ENCODE results near the gene LRP11.

DNA sequence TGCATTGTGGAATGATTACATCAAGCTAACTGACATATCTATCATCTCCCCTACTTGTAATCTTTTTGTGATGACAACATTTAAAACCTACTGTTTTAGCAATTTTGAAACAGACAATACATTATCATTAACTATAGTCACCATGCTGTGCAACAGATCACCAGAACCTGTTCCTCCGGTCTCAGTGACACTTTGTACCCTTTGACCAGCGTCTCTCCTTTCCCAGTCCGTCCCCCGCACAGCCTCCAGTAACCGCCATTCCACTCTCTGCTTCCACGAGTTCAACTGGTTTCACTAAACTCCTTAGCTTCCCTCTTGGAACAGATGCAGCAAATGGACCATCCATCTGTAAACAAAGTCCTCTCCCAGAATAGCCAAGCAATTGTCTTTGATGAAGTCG is 21.8 kb downstream of the LRP11 start:
- no peak for TF ChIP-seq EZH2 (optimal IDR thresholded peaks at IDR 0.05; ENCODE audit: low read depth, low read length)
- TF ChIP-seq, protein P1, sequence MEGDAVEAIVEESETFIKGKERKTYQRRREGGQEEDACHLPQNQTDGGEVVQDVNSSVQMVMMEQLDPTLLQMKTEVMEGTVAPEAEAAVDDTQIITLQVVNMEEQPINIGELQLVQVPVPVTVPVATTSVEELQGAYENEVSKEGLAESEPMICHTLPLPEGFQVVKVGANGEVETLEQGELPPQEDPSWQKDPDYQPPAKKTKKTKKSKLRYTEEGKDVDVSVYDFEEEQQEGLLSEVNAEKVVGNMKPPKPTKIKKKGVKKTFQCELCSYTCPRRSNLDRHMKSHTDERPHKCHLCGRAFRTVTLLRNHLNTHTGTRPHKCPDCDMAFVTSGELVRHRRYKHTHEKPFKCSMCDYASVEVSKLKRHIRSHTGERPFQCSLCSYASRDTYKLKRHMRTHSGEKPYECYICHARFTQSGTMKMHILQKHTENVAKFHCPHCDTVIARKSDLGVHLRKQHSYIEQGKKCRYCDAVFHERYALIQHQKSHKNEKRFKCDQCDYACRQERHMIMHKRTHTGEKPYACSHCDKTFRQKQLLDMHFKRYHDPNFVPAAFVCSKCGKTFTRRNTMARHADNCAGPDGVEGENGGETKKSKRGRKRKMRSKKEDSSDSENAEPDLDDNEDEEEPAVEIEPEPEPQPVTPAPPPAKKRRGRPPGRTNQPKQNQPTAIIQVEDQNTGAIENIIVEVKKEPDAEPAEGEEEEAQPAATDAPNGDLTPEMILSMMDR (IDR thresholded peaks at IDR 0.05; ENCODE audit: low read length) = no peak

Measured in MM.1S (cell line).